Retinal pigment epithelial cell (primary cell): ENCODE measurements around the gene TRUB1.

Source experiments
- DNase-seq: peaks from one replicate; pipeline ENCODE4 v3.0.0-alpha.2; 2010; ENCODE audit warnings: low read depth
- H3K4me3 ChIP-seq: 2 replicates; pipeline ENCODE4 v1.5.1; 2011; ENCODE audit warnings: mild to moderate bottlenecking, low read length, control low read depth, moderate library complexity
- CTCF ChIP-seq: conservative IDR thresholded peaks from 2 replicates; pipeline ENCODE4 v1.5.1; 2011; ENCODE audit warnings: low read depth, low read length, control low read depth, inconsistent platforms

Gene TRUB1

GRCh38 chr10:114914560-114914959 lies 23.4 kb upstream of the TRUB1 start:
- no peak for TF ChIP-seq CTCF

GRCh38 chr10:114915294-114915693 lies 22.7 kb upstream of the TRUB1 start:
- TF ChIP-seq CTCF = no peak
- DNase-seq = no peak
- H3K4me3 ChIP-seq = no peak overlapping the region

More at GRCh38 chr10:114914560-114914959, 23.4 kb upstream of the TRUB1 start:
- H3K4me3 ChIP-seq = no peak overlapping the region
- DNase-seq = no peak

- DNase-seq = no peak
- H3K4me3 ChIP-seq = no peak overlapping the region
- TF ChIP-seq CTCF = no peak
Observed at GRCh38 chr10:114916653-114917052, 21.3 kb upstream of the TRUB1 start.

GRCh38 chr10:114917459-114917858 lies 20.5 kb upstream of the TRUB1 start:
- no peak overlapping the region for H3K4me3 ChIP-seq
- no peak for TF ChIP-seq CTCF
- DNase-seq = no peak

- TF ChIP-seq CTCF = no peak
- no peak for DNase-seq
- no peak overlapping the region for H3K4me3 ChIP-seq
Observed at GRCh38 chr10:114917927-114918672, 19.9 kb upstream of the TRUB1 start.

- no peak for DNase-seq
- TF ChIP-seq CTCF = no peak
- H3K4me3 ChIP-seq = no peak overlapping the region
Observed at GRCh38 chr10:114920459-114920858, 17.5 kb upstream of the TRUB1 start.

- DNase-seq = no peak
- H3K4me3 ChIP-seq = no peak overlapping the region
- no peak for TF ChIP-seq CTCF
Observed at GRCh38 chr10:114922003-114922402, 16.0 kb upstream of the TRUB1 start.
